Bone marrow (tissue), 2 donors: ENCODE measurements around the gene GPR150.

Source experiments
- DNase-seq, 2 donors: peaks; one replicate each; lab custom pipeline; 2025; lab: John Stamatoyannopoulos, UW

GPR150 gene

GRCh38 chr5:95649842-95650620 is 30.1 kb downstream of the GPR150 start:
- no peak for DNase-seq

GRCh38 chr5:95652849-95653248 is 33.0 kb downstream of the GPR150 start:
- no peak for DNase-seq

- no peak for DNase-seq
Observed at GRCh38 chr5:95654196-95654595, 34.3 kb downstream of the GPR150 start.

- DNase-seq: no peak
Observed at GRCh38 chr5:95655575-95655974, 35.7 kb downstream of the GPR150 start.

GRCh38 chr5:95660060-95660459 is 40.2 kb downstream of the GPR150 start:
- no peak for DNase-seq

- no peak for DNase-seq
Observed at GRCh38 chr5:95662946-95663345, 43.1 kb downstream of the GPR150 start.

- peak in 1 of 2 donors; percentile 16 for DNase-seq
Observed at GRCh38 chr5:95664204-95664786, 44.4 kb downstream of the GPR150 start.

- DNase-seq: no peak
Observed at GRCh38 chr5:95667061-95667618, 47.3 kb downstream of the GPR150 start.

- DNase-seq: no peak
Observed at GRCh38 chr5:95667678-95668077, 47.8 kb downstream of the GPR150 start.

- DNase-seq: no peak
Observed at GRCh38 chr5:95668216-95668615, 48.3 kb downstream of the GPR150 start.

- no peak for DNase-seq
Observed at GRCh38 chr5:95668728-95669127, 48.8 kb downstream of the GPR150 start.

GRCh38 chr5:95669540-95669939 is 49.7 kb downstream of the GPR150 start:
- no peak for DNase-seq

- no peak for DNase-seq
Observed at GRCh38 chr5:95669985-95670384, 50.1 kb downstream of the GPR150 start.

- DNase-seq: no peak
Observed at GRCh38 chr5:95670568-95670967, 50.7 kb downstream of the GPR150 start.
